HG02852 (cell line): ENCODE data around the gene IGSF23.
"Not testable (repeated sequence)": the region's sequence is repeated elsewhere in the genome, so short reads cannot be mapped to it uniquely, and the experiment has no call there.

ENCODE experiments used
- ATAC-seq: cut with Tn5 transposase; IDR thresholded peaks from one replicate; pipeline ENCODE4 v1.9.1; 2021; ENCODE audit warnings: mild to moderate bottlenecking, moderate library complexity; ENCODE audit not compliant: unreplicated experiment

IGSF23 gene

GRCh38 chr19:44587963-44588770 lies 25.2 kb upstream of the IGSF23 start:
- ATAC-seq: no peak

GRCh38 chr19:44588771-44589112 lies 24.6 kb upstream of the IGSF23 start:
- ATAC-seq: no peak

GRCh38 chr19:44590245-44591059 lies 22.9 kb upstream of the IGSF23 start:
- no peak for ATAC-seq

- not testable (repeated sequence) for ATAC-seq
Observed at GRCh38 chr19:44591340-44591993, 21.9 kb upstream of the IGSF23 start.

- ATAC-seq: no peak
Observed at GRCh38 chr19:44592451-44592890, 20.9 kb upstream of the IGSF23 start.

- no peak for ATAC-seq
Observed at GRCh38 chr19:44593294-44593693, 20.1 kb upstream of the IGSF23 start.

GRCh38 chr19:44593866-44594266 lies 19.5 kb upstream of the IGSF23 start:
- ATAC-seq: not testable (repeated sequence)

GRCh38 chr19:44596428-44597130 lies 16.8 kb upstream of the IGSF23 start:
- no peak for ATAC-seq

GRCh38 chr19:44597131-44597491 lies 16.3 kb upstream of the IGSF23 start:
- no peak for ATAC-seq

GRCh38 chr19:44598355-44598754 lies 15.0 kb upstream of the IGSF23 start:
- ATAC-seq: no peak

- no peak for ATAC-seq
Observed at GRCh38 chr19:44598880-44599279, 14.5 kb upstream of the IGSF23 start.

- no peak for ATAC-seq
Observed at GRCh38 chr19:44600466-44600865, 12.9 kb upstream of the IGSF23 start.

- no peak for ATAC-seq
Observed at GRCh38 chr19:44602081-44602480, 11.3 kb upstream of the IGSF23 start.

GRCh38 chr19:44603201-44603945 lies 10.0 kb upstream of the IGSF23 start:
- ATAC-seq: no peak

GRCh38 chr19:44604241-44604640 lies 9.1 kb upstream of the IGSF23 start:
- no peak for ATAC-seq

GRCh38 chr19:44605547-44605946 lies 7.8 kb upstream of the IGSF23 start:
- no peak for ATAC-seq

- ATAC-seq: no peak
Observed at GRCh38 chr19:44607049-44607448, 6.3 kb upstream of the IGSF23 start.

GRCh38 chr19:44607917-44608316 lies 5.4 kb upstream of the IGSF23 start:
- no peak for ATAC-seq

- no peak for ATAC-seq
Observed at GRCh38 chr19:44608391-44608821, 5.0 kb upstream of the IGSF23 start.

GRCh38 chr19:44609219-44609618 lies 4.1 kb upstream of the IGSF23 start:
- ATAC-seq: no peak
